GM19324 (cell line): ENCODE results near the gene EOLA1.
"Not testable (repeated sequence)": the region's sequence is repeated elsewhere in the genome, so short reads cannot be mapped to it uniquely, and the experiment has no call there.

Source experiments
- ATAC-seq: cut with Tn5 transposase; IDR thresholded peaks from one replicate; pipeline ENCODE4 v1.9.1; 2021; ENCODE audit warnings: mild to moderate bottlenecking, moderate library complexity; ENCODE audit not compliant: unreplicated experiment, low FRiP score

EOLA1 gene

DNA sequence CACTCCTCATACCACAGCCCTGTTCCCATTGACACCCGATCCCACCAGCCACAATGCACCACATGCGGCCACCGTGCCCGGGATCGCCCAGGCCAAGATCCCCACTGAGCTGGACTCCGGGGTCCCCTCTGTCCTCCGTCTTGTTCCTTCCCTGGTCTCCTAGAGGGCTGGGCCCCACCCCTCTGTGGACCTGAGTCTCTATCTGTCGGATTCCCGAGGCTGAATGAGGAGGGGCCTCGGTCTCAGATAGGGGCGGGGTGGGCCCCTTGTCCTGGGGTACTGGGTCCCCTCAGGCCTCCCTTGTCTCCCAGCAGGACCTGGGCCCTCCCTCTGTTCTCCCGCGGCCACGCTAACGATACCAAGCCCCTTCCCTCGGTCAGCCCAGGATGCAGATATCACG is 44.8 kb downstream of the EOLA1 start:
- ATAC-seq: not testable (repeated sequence)

DNA sequence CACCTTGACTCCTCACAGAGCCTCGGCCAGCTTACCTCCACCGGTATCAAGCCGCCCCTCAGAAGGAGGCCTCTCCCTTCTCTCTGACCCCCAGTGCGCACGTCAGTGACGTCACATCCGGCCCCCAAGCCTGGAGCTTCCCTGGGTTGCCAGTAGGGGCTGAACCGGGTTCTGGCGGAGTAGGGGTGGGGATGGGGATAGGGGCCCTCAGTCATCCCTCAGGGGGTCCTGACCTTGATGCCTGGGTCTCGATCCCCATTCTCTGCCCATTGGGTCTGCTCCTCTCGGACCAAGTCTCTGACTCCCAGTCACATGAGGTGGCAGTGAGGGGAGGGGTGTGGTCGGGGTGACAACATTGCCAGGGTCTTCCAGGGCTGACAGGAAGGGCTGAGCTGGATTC is 46.5 kb downstream of the EOLA1 start, which contains the start of gene MAGEA9B:
Gene MAGEA9B (minus strand): TSS at position 101 of the 400 bp plus-strand sequence. CDS start 4,280 bp downstream, outside the sequence.
- ATAC-seq: not testable (repeated sequence)

DNA sequence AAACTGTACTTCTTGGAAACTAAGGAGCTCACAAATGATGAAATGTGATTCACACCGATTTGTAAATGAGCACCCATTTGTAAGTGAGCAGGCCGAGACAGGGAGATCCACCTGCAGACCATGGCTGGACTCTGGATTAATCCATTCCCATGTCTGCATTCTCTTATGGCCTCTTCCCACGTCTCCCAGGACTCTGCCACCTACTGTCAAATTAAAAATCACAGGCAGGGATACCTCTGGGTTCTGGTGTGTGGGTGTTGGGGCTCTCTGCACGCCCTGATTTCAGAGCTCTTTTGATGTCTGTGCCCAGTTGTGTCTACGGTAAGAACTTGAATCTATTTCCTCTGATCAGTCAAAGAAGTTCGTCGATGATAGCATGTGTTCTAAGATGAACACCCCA is 50.2 kb downstream of the EOLA1 start:
- ATAC-seq: not testable (repeated sequence)

DNA sequence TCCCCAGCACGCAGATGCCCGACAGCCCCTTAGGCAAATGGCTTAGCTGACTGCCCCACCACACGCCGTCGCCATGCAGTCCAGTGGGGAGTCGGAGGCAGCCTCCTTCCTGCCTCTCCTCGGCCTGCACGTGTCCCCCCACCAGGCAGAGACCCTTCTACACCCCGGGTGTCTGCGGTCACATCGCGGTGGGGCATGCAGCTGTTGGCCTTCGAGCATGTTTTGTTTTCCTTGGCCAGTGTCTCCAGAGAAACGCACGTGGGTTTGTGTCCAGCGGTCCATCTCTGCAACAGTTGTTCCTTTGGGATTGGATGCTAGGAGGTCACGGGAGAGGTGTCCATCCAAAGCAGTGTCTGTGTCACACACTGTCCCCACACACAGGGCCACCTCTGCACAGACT is 54.4 kb downstream of the EOLA1 start, which contains the start of gene HSFX2:
Gene HSFX2 (minus strand): TSS at position 101 of the 400 bp plus-strand sequence. CDS start 614 bp downstream, outside the sequence.
- not testable (repeated sequence) for ATAC-seq

DNA sequence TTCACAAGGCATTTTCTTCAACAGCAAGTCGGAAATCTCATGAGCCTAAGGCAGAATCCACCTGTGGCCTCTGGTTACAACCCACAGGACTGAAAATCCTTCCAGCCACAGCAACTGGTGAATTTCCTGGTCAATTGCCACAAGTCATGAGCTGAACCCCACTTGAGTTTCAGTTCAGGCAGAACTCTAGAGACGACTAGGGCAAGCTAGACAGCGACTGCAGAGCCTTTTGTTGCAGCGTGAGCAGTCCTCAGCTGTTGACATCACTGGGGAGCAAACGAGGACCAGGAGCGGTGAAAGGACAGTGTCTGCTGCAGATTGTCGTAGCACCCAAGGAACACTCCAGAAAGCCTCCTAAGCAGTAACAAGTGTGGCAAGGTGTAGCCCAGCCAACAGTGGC is 55.1 kb downstream of the EOLA1 start:
- ATAC-seq: not testable (repeated sequence)
